Inferior parietal cortex (tissue), 1 donor: ENCODE data around the gene RBMS1.

ENCODE experiments used
- DNase-seq: peaks from one replicate; pipeline ENCODE4 v3.0.0-alpha.2; 2016; ENCODE audit errors: extremely low spot score

The RBMS1 gene

GRCh38 chr2:160224507-160224906 lies 269.1 kb downstream of the RBMS1 start:
- no peak for DNase-seq

DNA sequence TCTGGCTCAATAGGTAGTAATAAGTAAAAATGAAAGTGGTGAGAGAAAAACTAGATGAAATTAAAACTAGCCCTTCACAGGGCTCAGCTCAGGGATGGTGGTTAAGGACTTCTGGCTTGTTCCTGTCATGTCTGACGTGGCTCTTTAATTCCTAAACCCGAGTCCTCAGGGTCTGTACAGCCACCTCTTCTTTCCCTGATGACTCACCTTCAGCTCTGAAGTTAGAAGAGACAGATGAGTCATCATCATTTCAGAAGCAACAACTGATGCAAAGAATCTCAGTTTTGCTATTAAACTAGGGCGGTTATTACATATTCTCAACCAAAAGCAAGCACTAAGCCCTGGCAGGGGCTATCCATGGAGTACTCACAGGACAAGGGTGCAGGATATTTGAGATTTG lies 269.5 kb downstream of the RBMS1 start:
- DNase-seq, result peak; percentile 9

DNA sequence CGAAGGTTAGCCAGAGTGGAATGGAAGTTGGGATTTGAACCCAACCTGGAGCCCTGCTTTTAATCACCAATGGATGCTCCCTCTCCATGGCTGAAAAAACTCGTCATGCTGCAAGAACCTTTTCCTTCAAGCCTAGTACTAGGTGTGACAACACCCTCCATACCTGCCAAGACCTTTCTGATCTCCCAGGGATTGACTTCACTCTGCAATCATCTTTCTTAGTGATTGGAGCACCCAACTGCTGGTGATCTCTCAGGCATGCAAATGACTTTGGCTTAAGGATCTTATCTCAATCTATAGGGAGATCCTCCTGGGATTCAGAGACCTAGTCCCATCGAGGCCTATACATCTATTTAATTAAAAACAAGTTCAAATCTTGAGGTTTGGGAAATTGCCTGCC lies 270.0 kb downstream of the RBMS1 start:
- DNase-seq, result no peak

DNA sequence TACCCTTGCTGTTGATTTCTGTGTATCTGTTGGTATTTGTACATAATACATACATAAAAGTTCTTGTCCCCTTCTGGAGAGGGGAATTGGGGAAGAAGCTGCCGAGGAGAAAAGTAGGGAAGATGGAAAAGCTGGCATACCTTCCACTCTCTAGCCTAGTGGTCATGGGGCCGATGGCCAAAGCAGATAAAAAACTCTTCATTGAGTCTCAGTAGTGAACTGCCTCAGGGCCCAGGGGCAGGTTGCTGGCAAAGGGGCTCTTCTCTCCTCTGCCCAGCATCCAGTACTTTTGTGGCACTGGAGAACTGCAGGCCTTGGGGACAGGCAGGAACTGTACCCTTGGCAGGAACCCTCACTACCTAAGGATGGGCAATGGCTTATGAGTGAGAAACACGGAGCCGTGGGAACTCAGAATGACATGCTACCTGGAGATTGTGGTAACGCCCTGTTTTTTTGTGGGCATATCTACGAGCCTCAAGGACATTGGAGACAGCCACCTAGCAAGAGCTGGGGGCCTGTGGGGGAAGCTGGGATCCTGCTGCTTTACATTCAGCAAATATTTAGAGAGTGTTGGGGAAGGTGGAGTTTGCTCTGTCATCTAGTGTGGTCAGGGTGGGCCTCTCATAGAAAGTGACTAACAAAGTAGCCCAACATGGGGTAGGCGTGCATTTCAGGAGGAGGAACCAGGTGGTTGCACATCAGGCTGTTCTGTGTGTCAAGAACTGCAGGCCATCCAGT lies 270.9 kb downstream of the RBMS1 start:
- no peak for DNase-seq
